GM19025 (cell line): ENCODE measurements around the gene VPS35.

Experiments used
- ATAC-seq: cut with Tn5 transposase; IDR thresholded peaks from one replicate; pipeline ENCODE4 v1.9.1; 2021; ENCODE audit warnings: mild to moderate bottlenecking, low read depth, moderate library complexity; ENCODE audit not compliant: unreplicated experiment

VPS35 gene

DNA sequence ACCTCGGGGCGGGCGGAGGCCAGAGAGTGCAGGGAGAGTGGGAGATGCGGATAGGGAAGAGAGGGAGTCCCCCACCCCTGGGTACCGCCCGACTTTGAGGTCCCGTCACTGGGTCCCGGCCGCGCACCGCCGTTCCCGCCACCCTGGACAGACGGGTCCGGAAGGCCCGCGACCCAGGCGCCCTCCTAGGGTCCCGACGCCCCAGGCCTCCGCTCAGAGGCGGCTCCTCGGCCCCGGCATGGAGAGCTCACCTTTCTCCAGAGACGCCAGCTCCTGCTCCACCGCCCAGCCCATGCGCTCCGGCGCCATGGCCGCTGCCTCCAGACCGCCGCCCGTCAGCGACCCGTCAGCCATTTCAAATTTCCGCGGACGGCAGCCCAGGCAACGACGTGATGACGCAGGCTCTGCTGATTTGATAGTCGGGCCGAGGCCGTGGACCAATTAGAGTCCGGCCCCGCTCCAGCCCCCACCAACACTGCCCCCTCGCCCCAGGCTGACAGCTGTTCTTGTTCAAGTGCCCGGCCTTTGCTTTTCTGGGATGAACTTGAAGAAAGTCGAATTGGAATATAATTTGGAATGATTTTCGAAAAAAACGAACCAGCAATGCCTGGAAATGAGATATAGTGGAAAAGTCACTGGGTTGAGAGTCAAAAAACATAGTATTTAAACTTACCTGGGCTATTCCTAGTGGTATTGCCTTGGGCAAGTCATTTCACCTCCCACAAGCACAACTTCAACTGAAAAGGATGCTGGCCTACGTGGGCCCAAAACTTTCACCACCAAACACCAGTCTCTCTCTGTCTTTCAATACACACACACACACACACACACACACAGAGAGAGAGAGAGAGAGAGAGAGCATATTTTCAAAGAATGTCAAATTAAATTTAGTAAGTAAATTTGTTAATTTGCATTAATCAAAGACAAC is 67.7 kb downstream of the VPS35 start, which contains the start of gene SHCBP1:
Gene SHCBP1 (minus strand): TSS at position 374 of the 928 bp plus-strand sequence. CDS start 20 bp downstream, at position 354.
- peak; percentile 91 for ATAC-seq

DNA sequence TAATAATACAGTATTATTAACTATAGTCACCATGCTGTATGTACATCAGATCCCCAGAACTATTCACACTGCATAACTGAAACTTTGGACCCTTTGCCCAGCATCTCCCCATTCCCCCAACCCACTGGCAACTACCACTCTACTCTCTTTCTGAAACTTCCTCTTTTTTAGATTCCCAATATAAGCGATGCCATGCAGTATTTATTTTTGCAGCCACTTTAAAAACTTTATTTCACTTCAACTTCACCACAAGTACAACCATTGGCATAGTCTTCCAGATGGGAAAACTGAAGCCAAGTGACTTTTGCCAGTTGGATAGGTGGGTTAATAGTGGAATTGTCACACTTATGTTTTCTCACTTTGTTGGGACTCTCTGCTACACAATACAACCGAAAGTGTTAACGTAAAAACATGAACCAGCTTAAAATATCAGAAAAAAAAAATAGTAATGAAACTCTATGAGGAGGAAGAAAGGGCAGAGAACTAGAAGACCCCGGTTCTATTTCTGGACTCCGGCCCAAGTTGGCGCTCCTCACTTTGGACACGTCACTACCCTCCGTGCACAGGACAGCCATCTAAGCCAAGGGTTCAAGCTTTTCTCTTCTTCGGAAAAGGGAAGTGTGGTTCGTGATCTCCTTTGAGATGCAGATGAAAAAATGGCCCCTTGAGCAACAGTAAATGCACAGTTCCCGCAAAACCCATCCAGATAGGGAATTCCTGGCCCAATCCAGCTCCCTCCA is 68.5 kb downstream of the VPS35 start:
- ATAC-seq, result no peak

DNA sequence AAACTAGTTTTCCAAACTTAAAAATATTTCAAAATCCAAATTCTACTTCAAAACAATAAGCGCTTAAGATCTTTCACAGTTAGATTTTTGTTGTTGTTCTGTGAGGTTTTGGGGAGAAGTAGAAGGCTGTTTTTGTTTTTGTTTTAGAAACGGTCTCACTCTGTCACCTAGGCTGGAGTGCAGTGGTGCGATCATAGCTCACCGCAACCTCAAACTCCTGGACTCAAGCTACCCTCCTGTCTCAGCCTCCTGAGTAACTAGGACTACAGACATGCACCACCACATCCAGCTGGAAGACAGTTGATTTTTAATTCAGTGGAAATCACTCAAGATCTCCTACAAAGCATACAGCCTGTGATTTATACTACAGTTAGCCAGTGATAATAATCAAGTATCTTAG is 70.5 kb downstream of the VPS35 start:
- ATAC-seq, result no peak

DNA sequence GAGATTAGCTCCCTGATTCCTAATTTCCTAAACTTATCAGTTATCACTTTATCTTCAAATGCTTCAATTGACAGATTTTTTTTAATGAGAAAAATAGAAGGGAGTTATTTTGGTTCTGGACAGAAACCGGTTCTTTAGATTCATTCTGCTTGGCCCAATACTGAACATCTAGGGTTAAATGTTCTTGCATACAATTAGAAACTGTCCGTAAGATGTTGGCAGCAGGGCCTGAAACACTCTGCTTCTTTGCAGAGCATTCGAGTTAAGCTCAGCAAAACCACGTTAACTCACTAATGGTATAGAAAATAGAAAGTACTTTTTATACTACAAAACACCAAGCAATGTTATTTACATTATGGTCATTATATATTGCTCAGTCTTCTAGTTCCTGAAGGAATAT is 75.0 kb downstream of the VPS35 start:
- ATAC-seq, result no peak

- ATAC-seq, result no peak
Measured at GRCh38 chr16:46613352-46613751, 75.6 kb downstream of the VPS35 start.

GRCh38 chr16:46612121-46612520 is 76.9 kb downstream of the VPS35 start:
- ATAC-seq, result peak; percentile 73

- ATAC-seq, result no peak
Measured at GRCh38 chr16:46607529-46607928, 81.4 kb downstream of the VPS35 start.

DNA sequence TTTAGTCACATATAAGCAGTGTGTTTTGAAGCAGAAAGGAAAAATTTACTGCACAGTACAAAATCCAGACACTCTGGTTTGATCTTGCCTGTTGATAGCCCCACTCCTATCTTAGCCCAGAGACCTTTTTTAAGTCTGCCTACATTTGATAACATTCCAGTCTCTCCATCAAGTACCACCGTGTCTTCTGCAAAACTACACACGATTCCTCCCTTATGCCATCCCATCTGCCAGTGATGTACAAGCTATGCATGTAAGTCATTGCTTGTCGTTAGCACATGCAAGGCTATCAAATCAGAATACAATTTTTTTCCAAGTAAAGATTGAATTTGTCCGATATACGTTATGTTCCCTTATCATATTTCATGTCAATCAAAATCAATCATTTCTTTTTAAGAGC is 82.7 kb downstream of the VPS35 start:
- ATAC-seq, result no peak
